Measurements from ENCODE around the gene SASH1. TPM values are rescaled to one million over a fixed set of nuclear protein-coding genes. Genes with fewer than 3 reads are reported as not detected.
A peak's percentile ranks its signal among the peaks of the same experiment; 100 is the strongest.

The SASH1 gene
- total RNA-seq, 6 donors from 2014 or later, result 59.3 to 131 (median 79.2) TPM

DNA sequence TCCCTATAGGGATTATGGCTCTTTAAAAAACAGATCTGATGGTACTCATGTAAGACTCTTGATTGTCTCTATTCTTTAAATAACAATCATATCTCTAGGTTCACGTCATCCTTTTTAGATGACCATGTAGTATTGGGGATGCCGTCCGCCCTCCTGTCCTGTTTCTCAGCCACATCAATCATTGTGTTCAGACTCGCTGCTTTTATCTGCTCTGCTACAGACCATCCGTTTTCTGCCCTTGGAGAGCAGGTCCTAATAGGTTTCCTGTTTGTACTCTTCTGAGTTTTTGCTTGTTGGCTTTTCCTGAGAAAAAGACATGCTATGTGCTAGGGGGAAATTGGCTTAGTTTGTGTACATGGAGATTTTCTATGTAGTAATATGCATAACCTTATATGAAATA is 76.8 kb downstream of the SASH1 start:
- H3K27me3 ChIP-seq, result no peaks in the 10 kb centered on the region
- DNase-seq (no peak), ATAC-seq (ENCODE audit: low FRiP score in 2 of 2) (no peak)
- peaks cover 33 to 41% (median 40%) of the 10 kb centered on the region in 4 donors for H3K4me1 ChIP-seq
- H3K36me3 ChIP-seq, result no peaks in the 10 kb centered on the region
- WGBS, 2 donors, result 51 to 58% methylated on average over 5 of the region's 5 CpGs
- peak overlapping the region in 2 of 4 donors; percentile 30 to 62 for H3K27ac ChIP-seq
- H3K9me3 ChIP-seq, result no peaks in the 10 kb centered on the region
- TF ChIP-seq EP300 (IDR thresholded peaks at IDR 0.05) (peak in 2 of 4 donors; percentile 82 to 90), POLR2A (IDR thresholded peaks at IDR 0.05) (no peak), POLR2AphosphoS5 (IDR thresholded peaks at IDR 0.05) (peak in 1 of 2 donors; percentile 61)
- TF ChIP-seq, protein P1, sequence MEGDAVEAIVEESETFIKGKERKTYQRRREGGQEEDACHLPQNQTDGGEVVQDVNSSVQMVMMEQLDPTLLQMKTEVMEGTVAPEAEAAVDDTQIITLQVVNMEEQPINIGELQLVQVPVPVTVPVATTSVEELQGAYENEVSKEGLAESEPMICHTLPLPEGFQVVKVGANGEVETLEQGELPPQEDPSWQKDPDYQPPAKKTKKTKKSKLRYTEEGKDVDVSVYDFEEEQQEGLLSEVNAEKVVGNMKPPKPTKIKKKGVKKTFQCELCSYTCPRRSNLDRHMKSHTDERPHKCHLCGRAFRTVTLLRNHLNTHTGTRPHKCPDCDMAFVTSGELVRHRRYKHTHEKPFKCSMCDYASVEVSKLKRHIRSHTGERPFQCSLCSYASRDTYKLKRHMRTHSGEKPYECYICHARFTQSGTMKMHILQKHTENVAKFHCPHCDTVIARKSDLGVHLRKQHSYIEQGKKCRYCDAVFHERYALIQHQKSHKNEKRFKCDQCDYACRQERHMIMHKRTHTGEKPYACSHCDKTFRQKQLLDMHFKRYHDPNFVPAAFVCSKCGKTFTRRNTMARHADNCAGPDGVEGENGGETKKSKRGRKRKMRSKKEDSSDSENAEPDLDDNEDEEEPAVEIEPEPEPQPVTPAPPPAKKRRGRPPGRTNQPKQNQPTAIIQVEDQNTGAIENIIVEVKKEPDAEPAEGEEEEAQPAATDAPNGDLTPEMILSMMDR (IDR thresholded peaks at IDR 0.05), result no peak
- H3K4me3 ChIP-seq, result no peak overlapping the region

- WGBS, 2 donors, result 91 to 94% methylated on average over 3 to 4 of the region's 4 CpGs
- Histone ChIP-seq H3K9me3 (no peaks in the 10 kb centered on the region), H3K27me3 (no peaks in the 10 kb centered on the region), H3K36me3 (no peaks in the 10 kb centered on the region), H3K4me3 (no peak overlapping the region), H3K27ac (peak overlapping the region; percentile 11 to 88 (median 36)), H3K4me1 (peaks cover 16 to 44% (median 31%) of the 10 kb centered on the region in 4 donors)
- ATAC-seq (ENCODE audit: low FRiP score in 2 of 2) (no peak), DNase-seq (no peak)
- TF ChIP-seq POLR2A (IDR thresholded peaks at IDR 0.05), result no peak
- TF ChIP-seq EP300 (IDR thresholded peaks at IDR 0.05), result no peak
- TF ChIP-seq POLR2AphosphoS5 (IDR thresholded peaks at IDR 0.05), result no peak
- TF ChIP-seq, protein P1 (IDR thresholded peaks at IDR 0.05), result no peak
Observed at GRCh38 chr6:148422085-148422484, 79.4 kb downstream of the SASH1 start.

- TF ChIP-seq EP300 (IDR thresholded peaks at IDR 0.05), result no peak
- TF ChIP-seq, protein P1 (IDR thresholded peaks at IDR 0.05), result no peak
- no peak for TF ChIP-seq POLR2A (IDR thresholded peaks at IDR 0.05)
- TF ChIP-seq POLR2AphosphoS5 (IDR thresholded peaks at IDR 0.05), result no peak
- Histone ChIP-seq H3K36me3 (no peaks in the 10 kb centered on the region), H3K27ac (peak overlapping the region; percentile 44 to 88 (median 65)), H3K4me1 (peaks cover 26 to 52% (median 39%) of the 10 kb centered on the region in 4 donors), H3K9me3 (no peaks in the 10 kb centered on the region), H3K27me3 (no peaks in the 10 kb centered on the region), H3K4me3 (no peak overlapping the region)
- WGBS, 2 donors, result 71 to 88% methylated on average over 4 of the region's 4 CpGs
- DNase-seq, result no peak
- no peak for ATAC-seq (ENCODE audit: low FRiP score in 2 of 2)
Observed at GRCh38 chr6:148423133-148423532, 80.5 kb downstream of the SASH1 start.

DNA sequence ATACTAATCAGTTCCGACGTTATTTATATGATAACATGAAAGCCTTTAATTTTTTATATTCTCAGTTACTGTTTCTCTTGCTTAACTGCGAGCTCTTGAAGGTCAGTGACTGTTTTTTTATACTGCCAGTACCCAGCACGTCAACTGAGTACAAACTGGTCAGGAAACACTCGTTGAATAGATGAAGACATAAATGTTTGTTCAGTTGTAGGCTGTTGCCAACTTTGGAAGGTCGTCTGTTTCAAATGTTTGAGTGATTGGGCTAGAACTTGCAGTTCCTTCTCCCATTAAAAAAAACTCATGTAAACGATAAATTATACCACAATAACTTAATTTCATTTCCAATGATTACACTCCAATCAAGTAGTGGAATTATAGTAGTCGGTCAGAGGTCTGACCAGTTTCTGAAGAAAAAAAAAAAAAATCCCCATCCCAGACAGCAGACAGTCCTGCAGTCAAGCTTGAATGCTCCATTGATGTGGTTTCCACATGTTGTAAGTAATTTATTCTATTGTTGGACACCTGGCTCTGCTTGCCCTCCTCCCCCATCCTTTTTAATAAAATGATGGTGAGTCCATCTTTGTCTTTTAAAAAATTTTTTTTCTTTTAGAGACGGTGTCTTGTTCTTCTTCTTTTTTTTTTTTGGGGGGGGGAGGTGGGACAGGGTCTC is 81.1 kb downstream of the SASH1 start:
- Histone ChIP-seq H3K36me3 (no peaks in the 10 kb centered on the region), H3K4me3 (no peak overlapping the region), H3K4me1 (peaks cover 27 to 52% (median 40%) of the 10 kb centered on the region in 4 donors), H3K27me3 (no peaks in the 10 kb centered on the region), H3K27ac (peak overlapping the region; percentile 52 to 88 (median 70)), H3K9me3 (no peaks in the 10 kb centered on the region)
- ATAC-seq (ENCODE audit: low FRiP score in 2 of 2) (peak in 1 of 2 donors; percentile 61), DNase-seq (peak in 1 of 2 donors; percentile 51)
- TF ChIP-seq POLR2AphosphoS5 (IDR thresholded peaks at IDR 0.05), result peak in 1 of 2 donors; percentile 45
- no peak for TF ChIP-seq POLR2A (IDR thresholded peaks at IDR 0.05)
- TF ChIP-seq EP300 (IDR thresholded peaks at IDR 0.05), result peak in 2 of 4 donors; percentile 38 to 66
- TF ChIP-seq, protein P1 (IDR thresholded peaks at IDR 0.05), result no peak
- WGBS, 2 donors, result 17 to 25% methylated on average over 9 of the region's 9 CpGs
